GM19035 (cell line): ENCODE results near the gene KAT7.
"Not testable (repeated sequence)": the region's sequence is repeated elsewhere in the genome, so short reads cannot be mapped to it uniquely, and the experiment has no call there.

Experiments used
- ATAC-seq: cut with Tn5 transposase; IDR thresholded peaks from one replicate; pipeline ENCODE4 v1.9.1; 2021; ENCODE audit not compliant: unreplicated experiment

Gene KAT7

DNA sequence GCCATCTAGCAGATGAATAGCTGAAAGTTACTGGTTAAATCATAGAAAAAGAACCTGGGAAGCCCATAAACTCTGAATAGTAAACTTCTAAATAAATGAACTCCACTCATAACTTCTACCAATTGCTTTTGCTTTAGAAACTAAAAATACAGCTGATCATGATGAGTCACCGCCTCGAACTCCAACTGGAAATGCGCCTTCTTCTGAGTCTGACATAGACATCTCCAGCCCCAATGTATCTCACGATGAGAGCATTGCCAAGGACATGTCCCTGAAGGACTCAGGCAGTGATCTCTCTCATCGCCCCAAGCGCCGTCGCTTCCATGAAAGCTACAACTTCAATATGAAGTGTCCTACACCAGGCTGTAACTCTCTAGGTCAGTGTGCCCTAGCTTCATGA is 9.7 kb downstream of the KAT7 start:
- no peak for ATAC-seq

GRCh38 chr17:49798738-49799137 is 10.3 kb downstream of the KAT7 start:
- no peak for ATAC-seq

GRCh38 chr17:49809056-49809455 is 20.6 kb downstream of the KAT7 start:
- no peak for ATAC-seq

GRCh38 chr17:49814781-49815529 is 26.5 kb downstream of the KAT7 start:
- ATAC-seq = no peak

GRCh38 chr17:49815761-49816281 is 27.3 kb downstream of the KAT7 start:
- no peak for ATAC-seq

- no peak for ATAC-seq
These were observed 29.5 kb downstream of the KAT7 start for GRCh38 chr17:49817993-49818392.

DNA sequence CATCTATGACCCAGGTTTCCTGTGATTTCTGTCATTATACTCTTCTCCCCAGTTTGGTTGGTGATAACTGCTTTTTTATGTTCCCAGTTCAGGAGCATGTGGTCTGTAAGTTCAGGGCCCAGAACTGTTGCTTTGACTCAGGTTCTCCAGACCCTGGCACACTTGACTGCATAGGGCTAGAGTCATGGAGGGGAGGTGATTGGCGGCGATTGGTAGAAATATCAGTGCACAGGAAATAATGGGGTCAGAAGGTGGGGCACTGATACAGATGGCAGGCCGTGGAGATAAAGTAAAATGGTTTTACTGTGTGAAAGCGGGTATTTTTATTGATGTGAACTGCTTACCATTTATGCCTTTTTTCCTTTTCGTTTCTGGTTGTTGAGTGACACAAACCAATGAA is 30.7 kb downstream of the KAT7 start:
- ATAC-seq = no peak

- ATAC-seq = no peak
These were observed 31.2 kb downstream of the KAT7 start for GRCh38 chr17:49819651-49820050.

GRCh38 chr17:49820773-49821172 is 32.3 kb downstream of the KAT7 start:
- no peak for ATAC-seq

DNA sequence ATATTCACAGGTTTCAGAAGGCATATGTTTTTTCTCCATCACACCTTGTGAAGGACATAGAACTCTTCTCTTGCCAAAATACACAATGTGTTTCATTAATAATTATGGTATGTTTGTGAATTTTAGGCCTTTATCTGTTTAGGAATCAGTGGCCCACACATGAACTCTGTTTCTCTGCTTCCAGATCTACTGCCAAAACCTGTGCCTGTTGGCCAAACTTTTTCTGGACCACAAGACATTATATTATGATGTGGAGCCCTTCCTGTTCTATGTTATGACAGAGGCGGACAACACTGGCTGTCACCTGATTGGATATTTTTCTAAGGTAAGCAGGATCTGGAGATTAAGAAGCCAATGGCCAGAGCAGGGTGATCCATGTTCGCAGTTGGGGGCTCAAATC is 33.0 kb downstream of the KAT7 start:
- no peak for ATAC-seq

DNA sequence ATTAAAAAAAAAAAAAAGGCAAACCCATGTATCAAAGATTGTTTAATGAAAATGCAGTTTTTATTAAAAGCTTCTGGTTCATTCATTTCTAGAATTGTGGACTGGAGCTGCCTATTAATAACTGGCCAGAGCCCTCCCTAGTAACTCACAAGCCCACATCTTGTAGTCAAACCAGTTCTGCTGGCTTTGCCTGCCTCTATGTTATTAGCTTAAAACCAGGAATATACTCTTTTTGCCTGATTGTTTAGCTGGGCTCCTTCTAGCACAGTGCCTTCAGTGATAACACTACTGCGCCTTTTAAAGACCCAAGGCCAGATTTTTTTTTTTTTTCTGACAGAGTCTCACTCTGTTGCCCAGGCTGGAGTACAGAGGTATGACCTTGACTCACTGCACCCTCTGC is 33.4 kb downstream of the KAT7 start:
- no peak for ATAC-seq

- no peak for ATAC-seq
These were observed 34.3 kb downstream of the KAT7 start for GRCh38 chr17:49822829-49823228.

DNA sequence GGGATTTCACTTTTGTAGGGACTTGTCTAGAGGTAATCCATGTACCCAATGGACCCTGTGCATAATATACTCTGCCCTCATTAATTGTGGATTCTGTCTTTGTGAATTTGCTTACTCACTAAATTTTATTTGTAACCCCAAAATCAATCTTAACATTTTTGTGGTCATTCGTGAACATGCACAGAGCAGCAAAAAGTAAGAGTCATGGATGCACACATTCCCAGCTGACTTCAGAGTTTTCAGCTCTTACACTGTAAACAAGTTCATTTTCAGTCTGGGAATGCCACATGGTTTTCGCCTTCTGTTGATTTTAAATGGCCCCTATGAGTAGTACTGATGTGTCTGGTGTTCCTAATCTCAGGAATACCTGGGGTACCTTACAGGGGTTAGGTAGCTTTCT is 35.1 kb downstream of the KAT7 start:
- no peak for ATAC-seq

DNA sequence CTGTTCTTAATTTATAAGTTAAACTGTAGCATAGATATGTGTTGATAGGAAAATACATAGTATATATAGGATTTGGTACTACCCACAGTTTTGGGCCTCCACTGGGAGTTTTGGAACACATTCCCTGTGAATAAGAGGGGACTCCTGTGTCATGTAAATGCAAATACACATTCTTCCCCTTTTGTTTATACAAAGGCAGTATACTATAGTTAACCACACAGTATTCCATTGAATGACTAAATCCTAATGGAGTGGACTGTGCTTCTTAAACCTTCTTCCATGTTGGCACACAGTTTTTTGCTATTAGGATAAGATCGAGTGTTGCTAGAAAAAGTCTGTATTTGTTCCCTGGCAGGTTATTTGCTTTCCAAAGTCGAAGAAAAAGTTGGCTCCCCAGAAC is 37.2 kb downstream of the KAT7 start:
- ATAC-seq = no peak

DNA sequence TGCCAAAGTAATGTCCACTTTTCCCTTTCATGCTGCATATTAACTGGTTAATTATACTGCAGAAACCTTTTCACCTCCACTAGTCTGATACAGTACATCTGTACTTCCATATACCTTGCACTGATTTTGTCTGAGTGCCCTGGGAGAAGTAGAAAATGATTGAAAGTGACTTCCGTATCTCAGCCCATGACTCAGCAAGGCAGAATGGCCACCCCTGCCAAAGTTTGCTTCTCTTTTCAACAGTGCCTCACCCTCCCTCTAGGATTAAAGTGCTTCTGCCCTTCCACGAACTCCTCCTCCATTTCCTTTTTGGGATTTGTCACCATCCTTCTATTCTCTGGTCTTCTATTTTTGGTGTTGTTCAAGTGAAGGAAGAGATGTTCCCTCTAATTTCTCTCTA is 39.8 kb downstream of the KAT7 start:
- ATAC-seq = not testable (repeated sequence)

DNA sequence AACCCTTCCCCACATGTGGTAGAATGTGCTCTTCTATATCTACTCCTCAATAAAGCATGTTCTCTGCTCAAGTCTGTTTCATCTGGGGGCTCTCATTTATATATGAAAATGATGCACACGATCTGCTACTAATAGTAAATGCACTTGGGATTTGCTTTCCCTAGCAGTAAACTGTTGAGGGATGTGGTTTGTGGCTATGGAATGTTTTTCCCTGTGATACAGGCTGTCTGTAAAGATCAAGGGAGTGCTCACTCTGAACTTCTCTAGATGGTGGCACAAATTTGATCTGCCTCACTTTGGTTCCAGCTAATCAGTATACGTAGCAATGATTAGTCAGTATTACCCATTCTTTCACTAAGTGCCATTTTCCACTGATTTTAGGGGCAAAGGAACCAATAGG is 40.5 kb downstream of the KAT7 start:
- ATAC-seq = no peak

DNA sequence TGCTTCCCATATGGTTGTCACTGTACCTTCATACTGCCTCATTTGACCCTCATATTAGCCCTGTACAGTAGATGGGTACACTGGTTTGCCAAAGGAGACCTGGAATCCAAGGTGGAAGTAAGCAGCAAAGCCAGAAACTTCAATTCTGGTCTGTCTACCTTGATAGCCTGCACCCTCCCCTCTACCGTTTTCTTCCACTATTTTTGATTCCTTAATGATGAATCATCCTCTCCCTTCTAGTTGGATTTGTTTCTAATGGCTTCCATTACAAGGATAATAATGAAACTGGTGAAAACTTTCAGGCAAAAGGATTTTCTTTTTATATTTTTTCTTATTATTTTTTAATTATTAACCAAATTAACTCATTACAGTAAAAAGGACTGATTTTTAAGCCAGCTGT is 42.1 kb downstream of the KAT7 start:
- no peak for ATAC-seq

- no peak for ATAC-seq
These were observed 44.5 kb downstream of the KAT7 start for GRCh38 chr17:49832840-49833599.

DNA sequence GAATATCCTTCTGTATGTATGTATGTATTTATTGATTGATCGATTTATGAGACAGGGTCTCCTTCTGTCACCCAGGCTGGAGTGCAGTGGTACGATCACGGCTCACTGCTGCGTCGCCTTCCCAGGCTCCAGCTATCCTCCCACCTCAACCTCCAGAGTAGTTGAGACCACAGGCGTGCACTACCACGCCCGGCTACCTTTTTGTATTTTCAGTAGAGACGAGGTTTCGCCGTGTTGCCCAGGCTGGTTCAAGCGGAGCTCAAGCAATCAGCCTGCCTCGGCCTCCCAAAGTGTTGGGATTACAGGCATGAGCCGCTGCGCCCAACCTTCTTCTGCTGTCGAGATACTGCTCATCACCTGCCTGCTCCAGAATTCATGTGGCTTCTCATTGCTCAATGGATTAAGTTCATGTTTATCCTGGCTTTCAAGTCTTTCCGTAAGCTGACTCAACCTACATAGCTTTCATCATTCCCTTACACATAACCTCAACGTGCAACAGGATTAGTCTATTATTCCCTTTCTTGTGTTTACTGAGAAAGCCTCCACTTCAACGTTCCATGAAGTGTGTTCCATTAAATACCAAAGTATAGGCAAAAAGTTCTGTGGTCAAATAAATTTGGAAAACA is 45.8 kb downstream of the KAT7 start:
- no peak for ATAC-seq

DNA sequence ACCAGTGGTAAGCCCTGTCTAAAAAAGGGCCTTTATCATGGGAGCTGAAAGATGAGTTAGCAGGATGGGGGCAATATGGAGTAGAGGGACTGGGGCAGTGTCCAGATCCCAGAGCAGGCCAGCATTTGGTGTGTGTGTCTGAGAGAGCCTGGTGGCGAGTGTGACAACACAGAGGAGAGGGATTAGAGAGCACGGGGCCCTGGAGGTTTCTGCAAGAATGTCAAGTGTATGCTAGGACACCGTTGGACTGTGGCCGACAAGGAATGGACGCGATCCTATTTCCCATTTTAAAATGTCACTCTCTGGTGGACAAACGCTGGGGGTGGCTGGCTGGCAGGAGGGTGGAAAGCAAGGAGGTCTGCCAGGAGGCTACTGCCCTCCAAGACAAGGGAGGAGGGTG is 47.0 kb downstream of the KAT7 start:
- ATAC-seq = no peak

GRCh38 chr17:49836111-49837030 is 47.9 kb downstream of the KAT7 start:
- ATAC-seq = no peak
